Duodenal mucosa (tissue), 2 donors: Measurements from ENCODE around the gene AFF3.
"Not testable (repeated sequence)": the region's sequence is repeated elsewhere in the genome, so short reads cannot be mapped to it uniquely, and the experiment has no call there.

Experiments
- H3K27ac ChIP-seq: one replicate; pipeline ENCODE4 v1.7.0; 2013; ENCODE audit warnings: low read depth, low read length
- H3K27me3 ChIP-seq, 2 donors: one replicate each; pipeline ENCODE4 v1.7.0; 2013; ENCODE audit warnings: low read length in 2 of 2, control low read depth in 1 of 2; ENCODE audit not compliant: insufficient read depth in 2 of 2, control insufficient read depth in 1 of 2
- H3K36me3 ChIP-seq, 2 donors: one replicate each; pipeline ENCODE4 v1.7.0; 2013; ENCODE audit warnings: low read length in 2 of 2, control low read depth in 1 of 2; ENCODE audit not compliant: insufficient read depth in 2 of 2, control insufficient read depth in 1 of 2
- H3K4me1 ChIP-seq, 2 donors: one replicate each; pipeline ENCODE4 v1.7.0; 2013; ENCODE audit warnings: low read length in 2 of 2, control low read depth in 1 of 2; ENCODE audit not compliant: insufficient read depth in 2 of 2, control insufficient read depth in 1 of 2
- H3K4me3 ChIP-seq, 2 donors: one replicate each; pipeline ENCODE4 v1.7.0; 2013; ENCODE audit warnings: low read length in 2 of 2, low read depth in 1 of 2
- H3K9ac ChIP-seq, 2 donors: one replicate each; pipeline ENCODE4 v1.7.0; 2013; ENCODE audit warnings: low read length in 2 of 2, low read depth in 1 of 2
- H3K9me3 ChIP-seq, 2 donors: one replicate each; pipeline ENCODE4 v1.7.0; 2013; ENCODE audit warnings: low read length in 2 of 2, control low read depth in 1 of 2; ENCODE audit not compliant: control insufficient read depth in 1 of 2

AFF3 gene

DNA sequence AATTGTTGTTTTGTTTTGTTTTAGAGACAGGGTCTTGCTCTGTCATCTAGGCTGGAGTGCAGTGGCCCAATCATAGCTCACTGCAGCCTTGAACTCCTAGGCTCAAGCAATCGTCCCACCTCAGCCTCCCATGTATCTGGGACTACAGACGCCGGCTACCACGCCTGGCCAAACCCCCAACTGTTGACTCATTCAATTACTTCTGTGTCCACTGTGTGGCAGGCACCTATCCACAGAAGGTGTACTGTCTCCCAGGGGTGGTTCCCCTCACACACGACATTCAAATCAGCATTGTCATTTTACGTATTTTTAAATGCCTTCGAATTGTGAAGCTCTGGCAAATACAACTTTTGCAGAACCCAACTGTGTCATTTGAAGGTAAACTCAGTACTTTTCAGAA lies 464.6 kb downstream of the AFF3 start:
- Histone ChIP-seq H3K27me3 (no peaks in the 10 kb centered on the region), H3K9me3 (no peaks in the 10 kb centered on the region), H3K36me3 (no peaks in the 10 kb centered on the region), H3K9ac (no peak overlapping the region), H3K27ac (no peak overlapping the region), H3K4me1 (no peaks in the 10 kb centered on the region), H3K4me3 (no peak overlapping the region)

DNA sequence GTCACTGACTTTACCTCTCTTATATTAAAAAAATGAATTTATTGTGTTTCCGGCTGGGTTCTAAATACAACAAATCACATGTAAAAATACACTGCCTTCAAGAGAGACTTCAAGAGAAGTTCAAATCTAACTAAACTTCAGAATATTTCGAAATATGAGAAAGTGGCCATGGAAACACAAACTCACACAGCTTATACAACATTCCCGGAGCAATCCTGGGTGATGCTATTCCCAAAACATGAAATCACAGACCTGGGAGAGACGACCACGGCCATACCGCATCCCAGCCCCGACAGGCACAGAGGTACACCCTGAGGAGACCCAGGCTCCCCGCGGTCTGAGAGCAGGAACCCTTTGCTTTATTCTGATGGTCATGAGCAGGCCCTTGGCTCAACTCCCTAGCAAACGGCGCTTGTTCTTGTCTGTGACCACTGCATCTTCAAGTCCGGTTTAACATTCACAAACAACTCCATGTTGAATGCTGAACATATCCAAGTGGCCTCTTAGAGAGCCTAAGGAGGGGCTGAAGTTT lies 467.2 kb downstream of the AFF3 start:
- Histone ChIP-seq H3K4me1 (no peaks in the 10 kb centered on the region), H3K36me3 (no peaks in the 10 kb centered on the region), H3K9ac (no peak overlapping the region), H3K27ac (no peak overlapping the region), H3K27me3 (no peaks in the 10 kb centered on the region), H3K4me3 (no peak overlapping the region), H3K9me3 (no peaks in the 10 kb centered on the region)

DNA sequence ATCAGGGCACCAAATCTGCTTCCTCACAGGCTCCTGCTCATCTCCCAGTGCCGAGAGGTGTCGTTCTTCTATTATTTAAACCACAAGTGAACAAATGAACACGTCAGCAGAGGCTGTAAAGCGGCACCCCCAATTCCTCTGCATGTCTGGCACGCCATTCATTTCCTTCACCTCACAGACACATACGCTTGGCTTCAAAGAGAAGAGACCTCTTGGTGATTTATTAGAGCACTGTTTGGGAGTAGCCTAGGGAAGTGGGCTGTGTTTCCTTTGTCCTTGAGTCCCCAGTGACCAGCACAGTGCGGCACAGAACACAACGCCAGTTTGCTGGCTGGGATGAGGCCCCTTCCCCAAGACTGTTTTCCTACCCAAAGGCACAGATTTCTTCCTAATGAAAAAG lies 468.3 kb downstream of the AFF3 start:
- no peak overlapping the region for H3K4me3 ChIP-seq
- no peaks in the 10 kb centered on the region for H3K9me3 ChIP-seq
- no peaks in the 10 kb centered on the region for H3K36me3 ChIP-seq
- no peaks in the 10 kb centered on the region for H3K27me3 ChIP-seq
- H3K4me1 ChIP-seq = no peaks in the 10 kb centered on the region
- no peak overlapping the region for H3K9ac ChIP-seq
- H3K27ac ChIP-seq = no peak overlapping the region

DNA sequence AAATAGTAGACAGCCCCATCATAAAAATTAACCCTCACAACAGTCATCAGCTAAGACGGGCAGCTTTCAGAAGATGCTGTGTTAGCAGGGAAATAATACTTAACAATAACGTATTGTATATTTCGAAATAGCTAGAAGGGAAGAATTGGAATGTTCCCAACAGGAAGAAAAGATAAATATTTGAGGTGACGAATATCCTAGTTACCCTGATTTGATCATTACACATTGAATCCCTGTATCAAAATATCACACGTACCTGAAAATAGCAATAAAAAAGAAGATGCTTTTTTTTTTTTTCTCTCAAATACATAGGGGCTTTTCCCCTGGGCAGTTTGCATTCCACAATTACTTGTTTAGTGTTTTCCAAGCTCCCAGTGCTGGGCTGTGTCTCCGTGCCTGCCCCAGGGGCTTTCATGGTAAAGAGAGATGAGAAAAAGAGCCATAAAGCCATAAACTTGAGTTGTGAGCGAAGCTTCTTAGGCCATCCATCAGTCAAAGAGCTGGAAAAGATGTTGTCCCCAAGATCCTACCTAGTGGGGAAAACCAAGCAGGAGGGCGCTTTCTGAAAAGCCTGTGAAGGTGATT lies 469.5 kb downstream of the AFF3 start:
- Histone ChIP-seq H3K27me3 (no peaks in the 10 kb centered on the region), H3K9ac (no peak overlapping the region), H3K36me3 (no peaks in the 10 kb centered on the region), H3K9me3 (no peaks in the 10 kb centered on the region), H3K27ac (no peak overlapping the region), H3K4me3 (no peak overlapping the region), H3K4me1 (no peaks in the 10 kb centered on the region)

DNA sequence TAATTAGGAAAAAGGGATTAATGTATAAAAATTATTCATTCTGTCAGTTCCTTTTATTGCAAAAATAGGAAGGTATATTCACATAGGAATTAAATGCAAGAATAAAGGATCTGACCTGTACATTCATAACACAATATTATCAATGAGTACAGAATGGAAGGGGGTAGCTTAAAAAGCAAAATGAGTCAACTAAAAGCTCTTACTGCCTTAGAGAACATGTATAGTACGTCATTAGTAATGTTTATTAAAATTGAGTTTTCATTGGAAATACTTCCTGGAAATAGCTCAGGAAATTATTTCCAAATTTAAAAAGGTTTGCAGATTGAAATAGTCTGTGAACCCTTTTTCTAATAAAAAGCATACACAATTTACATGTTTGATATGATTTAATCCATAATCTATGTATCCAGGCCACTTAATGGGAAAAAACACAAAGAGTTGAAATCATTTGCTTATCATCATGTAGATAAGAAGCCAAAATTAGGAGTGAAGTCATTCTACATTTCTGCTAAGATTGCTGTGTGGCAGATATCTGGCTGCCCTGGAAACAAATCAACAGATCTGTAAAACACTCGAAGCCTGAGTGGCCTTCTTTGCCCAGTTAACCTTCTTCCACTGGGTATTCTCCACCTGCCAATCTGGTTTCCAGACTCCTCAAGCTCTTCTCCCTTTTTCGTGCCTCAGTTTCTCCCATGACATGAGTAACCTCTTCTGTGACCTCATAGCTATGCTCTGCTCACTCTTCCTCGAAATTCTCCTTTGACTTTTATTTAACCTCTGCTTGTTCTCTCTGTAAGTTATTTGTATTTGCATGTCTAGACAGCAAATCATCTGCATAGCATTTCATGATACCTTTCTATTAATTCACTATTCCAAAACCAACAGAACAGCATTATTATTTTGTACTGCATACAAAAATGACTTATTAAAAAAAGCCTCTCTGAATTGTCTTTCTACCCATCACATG lies 471.3 kb downstream of the AFF3 start:
- Histone ChIP-seq H3K9ac (no peak overlapping the region), H3K27me3 (no peaks in the 10 kb centered on the region), H3K9me3 (no peaks in the 10 kb centered on the region), H3K27ac (no peak overlapping the region), H3K36me3 (no peaks in the 10 kb centered on the region), H3K4me1 (no peaks in the 10 kb centered on the region), H3K4me3 (no peak overlapping the region)

DNA sequence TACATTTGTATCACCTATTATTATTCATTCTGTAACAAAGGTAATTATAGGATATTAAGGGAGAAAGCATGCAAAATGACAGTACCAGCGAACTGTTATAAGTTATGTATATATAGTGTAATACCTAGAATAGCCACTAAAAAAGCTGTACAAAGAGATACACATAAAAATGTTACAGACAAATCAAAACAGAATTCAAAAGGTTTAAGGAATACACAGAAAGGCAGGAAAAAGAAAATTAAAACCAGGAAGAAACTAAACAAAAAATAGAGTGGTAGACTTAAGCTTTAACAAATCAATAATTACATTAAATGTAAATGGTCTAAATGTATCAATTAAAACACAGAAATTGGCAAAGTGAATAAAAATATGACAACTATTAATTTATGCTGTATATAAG lies 476.1 kb downstream of the AFF3 start:
- H3K9me3 ChIP-seq = no peaks in the 10 kb centered on the region
- H3K36me3 ChIP-seq = no peaks in the 10 kb centered on the region
- no peaks in the 10 kb centered on the region for H3K27me3 ChIP-seq
- no peak overlapping the region for H3K4me3 ChIP-seq
- H3K4me1 ChIP-seq = no peaks in the 10 kb centered on the region
- no peak overlapping the region for H3K27ac ChIP-seq
- H3K9ac ChIP-seq = no peak overlapping the region

DNA sequence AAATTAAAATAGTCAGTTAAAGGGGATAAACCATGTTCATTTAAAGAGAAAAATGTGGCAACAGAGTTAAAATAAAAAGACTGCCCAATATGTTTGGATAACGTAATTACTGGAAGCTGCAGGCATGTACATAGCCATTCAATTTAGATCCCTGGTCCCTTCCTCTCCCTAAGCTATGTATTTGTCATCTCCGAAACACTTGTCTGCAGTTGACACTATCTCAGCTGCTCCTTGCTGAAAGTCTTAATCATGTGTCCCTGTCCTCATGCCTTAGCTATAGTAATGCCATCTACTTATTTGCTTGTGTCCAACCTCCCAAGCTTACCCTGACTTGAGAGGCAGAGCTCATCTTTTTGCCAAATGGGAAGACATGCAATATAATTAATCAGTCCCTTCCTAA lies 478.7 kb downstream of the AFF3 start:
- H3K9ac ChIP-seq = no peak overlapping the region
- H3K27ac ChIP-seq = no peak overlapping the region
- no peaks in the 10 kb centered on the region for H3K36me3 ChIP-seq
- H3K27me3 ChIP-seq = no peaks in the 10 kb centered on the region
- H3K4me3 ChIP-seq = no peak overlapping the region
- H3K4me1 ChIP-seq = no peaks in the 10 kb centered on the region
- no peaks in the 10 kb centered on the region for H3K9me3 ChIP-seq

DNA sequence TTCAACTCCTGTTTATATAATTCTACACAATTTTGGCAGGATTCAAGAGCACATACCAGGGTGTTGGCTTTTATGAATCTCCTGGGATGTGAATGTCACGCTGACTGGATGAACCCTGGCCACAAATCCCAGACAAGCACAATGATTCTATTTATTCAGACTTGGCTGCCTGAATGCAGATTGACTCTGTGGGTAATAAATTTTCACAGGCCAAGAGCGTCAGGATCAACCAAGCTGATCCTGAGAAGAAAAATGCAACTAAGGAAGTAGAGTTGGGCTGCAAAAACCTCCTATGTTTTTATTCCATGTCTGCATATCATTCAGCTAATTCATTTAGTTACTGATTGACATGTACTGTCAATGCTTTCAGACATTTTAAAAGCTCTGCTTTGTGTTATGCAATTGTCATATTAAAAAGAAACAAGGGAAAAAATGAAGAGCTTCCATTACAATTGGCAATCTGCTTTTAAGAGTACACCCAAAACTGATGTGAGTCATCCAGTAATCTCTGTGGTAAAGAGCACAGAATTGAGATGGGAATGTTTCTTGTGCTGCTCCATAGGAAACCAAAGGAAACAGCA lies 479.5 kb downstream of the AFF3 start:
- Histone ChIP-seq H3K4me1 (no peaks in the 10 kb centered on the region), H3K27ac (no peak overlapping the region), H3K27me3 (no peaks in the 10 kb centered on the region), H3K9ac (no peak overlapping the region), H3K9me3 (no peaks in the 10 kb centered on the region), H3K4me3 (no peak overlapping the region), H3K36me3 (no peaks in the 10 kb centered on the region)

DNA sequence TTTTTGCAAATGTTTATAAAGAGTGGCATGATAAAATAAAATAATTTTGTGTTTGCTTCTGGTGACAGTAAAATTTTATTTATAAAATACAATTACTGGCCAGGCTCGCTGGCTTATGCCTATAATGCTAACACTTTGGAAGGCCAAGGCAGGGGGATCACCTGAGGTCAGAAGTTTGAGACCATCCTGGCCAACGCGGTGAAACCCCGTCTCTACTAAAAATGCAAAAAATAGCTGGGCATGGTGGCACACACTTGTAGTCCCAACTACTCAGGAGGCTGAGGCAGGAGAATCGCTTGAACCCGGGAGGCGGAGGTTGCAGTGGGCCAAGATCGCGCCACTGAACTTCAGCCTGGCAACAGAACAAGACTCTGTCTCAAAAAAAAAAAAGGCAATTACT lies 480.6 kb downstream of the AFF3 start:
- not testable (repeated sequence) for H3K9ac ChIP-seq, H3K4me1 ChIP-seq, H3K27ac ChIP-seq, H3K36me3 ChIP-seq, H3K9me3 ChIP-seq, H3K27me3 ChIP-seq, H3K4me3 ChIP-seq
